B cell (primary cell): Measurements from ENCODE around the gene URM1. TPM values are rescaled to one million over a fixed set of nuclear protein-coding genes. Genes with fewer than 3 reads are reported as not detected.
A peak's percentile ranks its signal among the peaks of the same experiment; 100 is the strongest.
"Not testable (repeated sequence)": the region's sequence is repeated elsewhere in the genome, so short reads cannot be mapped to it uniquely, and the experiment has no call there.

Source experiments
- ATAC-seq: fragments of 200-7000 bp; cut with Tn5 transposase; one replicate; pipeline ENCODE4 v1.10.0; 2021; ENCODE audit warnings: low read depth, mild to moderate bottlenecking, moderate number of reproducible peaks, moderate library complexity
- CTCF ChIA-PET: fragments of 350-600 bp; sonication (Branson Sonifier 250); formaldehyde crosslinking; loops from one replicate; lab custom pipeline; 2021; ENCODE audit warnings: antibody characterized with exemption, inconsistent platforms; lab: Charles Lee
- POLR2A ChIA-PET: fragments of 350-600 bp; sonication (Branson Sonifier 250); formaldehyde crosslinking; loops from one replicate; lab custom pipeline; 2021; ENCODE audit warnings: antibody characterized with exemption; lab: Charles Lee
- DNase-seq: peaks from one replicate; pipeline ENCODE4 v3.0.0; 2013
- H2AFZ ChIP-seq: 2 replicates; pipeline ENCODE4 v1.6.1; 2012; ENCODE audit warnings: mild to moderate bottlenecking, low read depth, low read length; ENCODE audit not compliant: insufficient read depth, poor library complexity, severe bottlenecking
- H3K27ac ChIP-seq, 2 donors: 1 replicate in 1 of 2; 2 replicates in 1 of 2; pipeline ENCODE4 v1.5.1; 2012 to 2013; ENCODE audit warnings: low read length in 2 of 2, mild to moderate bottlenecking in 2 of 2, moderate library complexity in 1 of 2
- H3K27me3 ChIP-seq, 4 experiments: fragments of 200-600 bp in 1 of 4; sonication (generic) in 1 of 4; replicated peaks in 1 of 4; 1 replicate in 2 of 4; 2 replicates in 2 of 4; pipeline versions ENCODE4 v1.6.1 to v1.7.0; 2013 to 2016; ENCODE audit warnings: low read length in 3 of 4, mild to moderate bottlenecking in 2 of 4, mixed read lengths in 1 of 4, moderate library complexity in 1 of 4; ENCODE audit not compliant: insufficient read depth in 4 of 4, control insufficient read depth in 3 of 4; ENCODE audit errors: control extremely low read depth in 1 of 4
- H3K36me3 ChIP-seq, 2 experiments: replicated peaks in 1 of 2; 1 replicate in 1 of 2; 2 replicates in 1 of 2; pipeline versions ENCODE4 v1.6.1 to v1.7.1; 2013; ENCODE audit warnings: low read length in 1 of 2; ENCODE audit not compliant: insufficient read depth in 2 of 2, control insufficient read depth in 1 of 2; ENCODE audit errors: control extremely low read depth in 1 of 2, extremely low read depth in 1 of 2
- H3K4me1 ChIP-seq, 2 donors: fragments of 200-600 bp in 1 of 2; sonication (generic) in 1 of 2; 1 replicate in 1 of 2; 2 replicates in 1 of 2; pipeline versions ENCODE4 v1.5.1 to v1.6.1; 2013 to 2017; ENCODE audit warnings: low read length in 2 of 2; ENCODE audit not compliant: control insufficient read depth in 2 of 2, insufficient read depth in 2 of 2
- H3K4me2 ChIP-seq: replicated peaks from 2 replicates; pipeline ENCODE3; 2012; ENCODE audit warnings: mild to moderate bottlenecking, low read depth, low read length; ENCODE audit not compliant: poor library complexity, severe bottlenecking
- H3K4me3 ChIP-seq, 5 experiments: fragments of 200-600 bp in 1 of 5; sonication (generic) in 1 of 5; 1 replicate in 3 of 5; 2 replicates in 2 of 5; pipeline versions ENCODE4 v1.5.1 to v1.7.0; 2011 to 2016; ENCODE audit warnings: low read length in 4 of 5, mild to moderate bottlenecking in 4 of 5, low read depth in 2 of 5, control low read depth in 1 of 5, moderate library complexity in 1 of 5; ENCODE audit not compliant: insufficient read depth in 1 of 5; ENCODE audit errors: control extremely low read depth in 1 of 5, extremely low read depth in 1 of 5
- H3K79me2 ChIP-seq: fragments of 200-600 bp; sonication (generic); one replicate; pipeline ENCODE4 v1.6.0; 2016; ENCODE audit warnings: low read length; ENCODE audit not compliant: control insufficient read depth, insufficient read depth
- H3K9ac ChIP-seq: fragments of 200-600 bp; sonication (generic); 2 replicates; pipeline ENCODE4 v1.6.1; 2017; ENCODE audit warnings: mild to moderate bottlenecking, low read length, moderate library complexity
- H3K9me3 ChIP-seq, 3 donors: one replicate each; pipeline versions ENCODE4 v1.6.1 to v1.7.1; 2013; ENCODE audit warnings: low read length in 2 of 3; ENCODE audit not compliant: control insufficient read depth in 2 of 3, insufficient read depth in 1 of 3; ENCODE audit errors: control extremely low read depth in 1 of 3
- H4K20me1 ChIP-seq: 2 replicates; pipeline ENCODE4 v1.6.0; 2012; ENCODE audit warnings: mild to moderate bottlenecking, low read length; ENCODE audit not compliant: insufficient read depth, control insufficient read depth, poor library complexity, severe bottlenecking
- H3K27ac Mint-ChIP-seq: one replicate; pipeline ENCODE4 v1.8.0; 2021; ENCODE audit warnings: mixed read lengths
- H3K27me3 Mint-ChIP-seq: one replicate; pipeline ENCODE4 v1.8.0; 2021; ENCODE audit warnings: mixed read lengths
- H3K4me1 Mint-ChIP-seq: one replicate; pipeline ENCODE4 v1.8.0; 2021; ENCODE audit warnings: mixed read lengths
- H3K4me3 Mint-ChIP-seq: one replicate; pipeline ENCODE4 v1.8.0; 2021; ENCODE audit warnings: mixed read lengths
- H3K9me3 Mint-ChIP-seq: one replicate; pipeline ENCODE4 v1.8.0; 2022; ENCODE audit warnings: mixed read lengths; ENCODE audit not compliant: insufficient read depth
- EZH2 ChIP-seq: IDR thresholded peaks from 2 replicates; pipeline ENCODE4 v1.6.1; 2012; ENCODE audit warnings: borderline replicate concordance, low read depth, mild to moderate bottlenecking, moderate library complexity, low read length; ENCODE audit not compliant: insufficient read depth, poor library complexity, severe bottlenecking
- WGBS: methylation state at CpG from one replicate; pipeline ENCODE4 v1.1.5; 2013; ENCODE audit warnings: missing lambda C conversion rate; ENCODE audit not compliant: insufficient coverage; 5-methylcytosine and 5-hydroxymethylcytosine counted together
- intact Hi-C: fragments of 100-400 bp; cut with micrococcal nuclease; formaldehyde crosslinking; loops from one replicate; pipeline ENCODE4 v1.10.0; 2022
- polyA plus RNA-seq: library from polyadenylated mRNA; depleted of rRNA; stranded (reverse); fragments of >200 nt; gene quantifications from 2 replicates; pipeline ENCODE4 v1.2.3, GENCODE V29; 2012
- total RNA-seq, 2 donors: library from RNA; stranded (reverse); fragments of 120-200 nt in 1 of 2; gene quantifications; 1 replicate in 1 of 2; 2 replicates in 1 of 2; pipeline versions ENCODE4 v1.2.3 to v1.2.4, GENCODE V29; 2013 to 2022
- TF ChIP-seq, protein P1 (sequence below): fragments of 200-600 bp; IDR thresholded peaks from one replicate; pipeline ENCODE4 v1.8.0; 2022; ENCODE audit warnings: antibody characterized with exemption, mild to moderate bottlenecking

The URM1 gene
- total and polyA plus RNA-seq, 2 donors (not counting 1 experiment from before 2014, with no cell fraction given) = 40.3 to 43.8 TPM

GRCh38 chr9:128422783-128423150 is 51.6 kb downstream of the URM1 start:
- no peak overlapping the region for H3K9ac ChIP-seq
- H3K27ac Mint-ChIP-seq = no peak overlapping the region
- no peak for TF ChIP-seq EZH2
- TF ChIP-seq, protein P1, sequence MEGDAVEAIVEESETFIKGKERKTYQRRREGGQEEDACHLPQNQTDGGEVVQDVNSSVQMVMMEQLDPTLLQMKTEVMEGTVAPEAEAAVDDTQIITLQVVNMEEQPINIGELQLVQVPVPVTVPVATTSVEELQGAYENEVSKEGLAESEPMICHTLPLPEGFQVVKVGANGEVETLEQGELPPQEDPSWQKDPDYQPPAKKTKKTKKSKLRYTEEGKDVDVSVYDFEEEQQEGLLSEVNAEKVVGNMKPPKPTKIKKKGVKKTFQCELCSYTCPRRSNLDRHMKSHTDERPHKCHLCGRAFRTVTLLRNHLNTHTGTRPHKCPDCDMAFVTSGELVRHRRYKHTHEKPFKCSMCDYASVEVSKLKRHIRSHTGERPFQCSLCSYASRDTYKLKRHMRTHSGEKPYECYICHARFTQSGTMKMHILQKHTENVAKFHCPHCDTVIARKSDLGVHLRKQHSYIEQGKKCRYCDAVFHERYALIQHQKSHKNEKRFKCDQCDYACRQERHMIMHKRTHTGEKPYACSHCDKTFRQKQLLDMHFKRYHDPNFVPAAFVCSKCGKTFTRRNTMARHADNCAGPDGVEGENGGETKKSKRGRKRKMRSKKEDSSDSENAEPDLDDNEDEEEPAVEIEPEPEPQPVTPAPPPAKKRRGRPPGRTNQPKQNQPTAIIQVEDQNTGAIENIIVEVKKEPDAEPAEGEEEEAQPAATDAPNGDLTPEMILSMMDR = no peak
- H3K36me3 ChIP-seq = no peaks in the 10 kb centered on the region
- no peak overlapping the region for H3K4me3 ChIP-seq
- ChIA-PET CTCF (interaction anchor here (0.7 kb wide), 1 partner anchor 508 kb away, joined by 3 read pairs; no protein-coding TSS in a partner anchor), POLR2A (interaction anchor here (0.6 kb wide), 1 partner anchor 111 kb away, joined by 3 read pairs; no protein-coding TSS in a partner anchor)
- H3K4me1 Mint-ChIP-seq = peaks cover 7% of the 10 kb centered on the region
- H3K27me3 Mint-ChIP-seq = peaks cover 3% of the 10 kb centered on the region
- intact Hi-C loops = no loop called here
- H3K79me2 ChIP-seq = no peaks in the 10 kb centered on the region
- WGBS = 69% methylated on average over 5 of the region's 5 CpGs
- peaks cover 0 to 8% (median 0%) of the 10 kb centered on the region in 3 donors for H3K9me3 ChIP-seq
- DNase-seq = no peak
- peak overlapping the region; percentile 19 for H3K4me3 Mint-ChIP-seq
- H2AFZ ChIP-seq = no peak overlapping the region
- H3K27ac ChIP-seq = no peak overlapping the region
- H3K4me2 ChIP-seq = no peak overlapping the region
- no peaks in the 10 kb centered on the region for H4K20me1 ChIP-seq
- peaks cover 0 to 23% (median 5%) of the 10 kb centered on the region in 4 experiments for H3K27me3 ChIP-seq
- H3K4me1 ChIP-seq = peaks cover 20 to 21% of the 10 kb centered on the region in 2 donors
- no peaks in the 10 kb centered on the region for H3K9me3 Mint-ChIP-seq
- ATAC-seq = no peak

- H3K79me2 ChIP-seq, H3K4me3 Mint-ChIP-seq, H3K27me3 Mint-ChIP-seq, H3K27ac ChIP-seq, H3K4me1 Mint-ChIP-seq, ATAC-seq, H2AFZ ChIP-seq, H4K20me1 ChIP-seq, H3K9me3 ChIP-seq, intact Hi-C loops, DNase-seq, H3K4me2 ChIP-seq, H3K9me3 Mint-ChIP-seq, H3K36me3 ChIP-seq, H3K9ac ChIP-seq, H3K4me3 ChIP-seq, H3K27ac Mint-ChIP-seq: not testable (repeated sequence)
- Histone ChIP-seq H3K27me3 (peaks cover 0 to 23% (median 5%) of the 10 kb centered on the region in 4 experiments), H3K4me1 (peaks cover 20 to 21% of the 10 kb centered on the region in 2 donors)
- ChIA-PET CTCF (interaction anchor here (0.6 kb wide), 1 partner anchor 122 kb away, joined by 4 read pairs; no protein-coding TSS in a partner anchor), POLR2A (interaction anchor here (0.5 to 0.6 kb wide), 2 partner anchors 111 to 350 kb away, joined by 3 to 6 read pairs; no protein-coding TSS in a partner anchor)
- WGBS = 92% methylated on average over 2 of the region's 6 CpGs
These were observed 52.2 kb downstream of the URM1 start for GRCh38 chr9:128423356-128423755.
